HCT116 (cell line): ENCODE measurements around the gene NDUFC2.

ENCODE experiments used
- CBX3 ChIP-seq: IDR thresholded peaks from 2 replicates; pipeline ENCODE4 v1.6.1; 2012; ENCODE audit warnings: low read depth
- CEBPB ChIP-seq: IDR thresholded peaks from 2 replicates; pipeline ENCODE4 v1.6.1; 2012; ENCODE audit warnings: low read depth
- CTCF ChIP-seq, 3 experiments: fragments of 200-600 bp in 1 of 3; sonication (generic) in 1 of 3; IDR thresholded peaks in 2 of 3; conservative IDR thresholded peaks in 1 of 3; 2 replicates each; pipeline ENCODE4 v1.5.1; 2012 to 2017; ENCODE audit warnings: low read depth in 2 of 3, low read length in 2 of 3, antibody characterized with exemption in 1 of 3, borderline replicate concordance in 1 of 3, control low read depth in 1 of 3, mild to moderate bottlenecking in 1 of 3, mixed read lengths in 1 of 3, mixed run types in 1 of 3, moderate library complexity in 1 of 3; ENCODE audit not compliant: insufficient read depth in 1 of 3
- ELF1 ChIP-seq: IDR thresholded peaks from 2 replicates; pipeline ENCODE4 v1.6.1; 2012; ENCODE audit warnings: low read depth, borderline replicate concordance
- EZH2 ChIP-seq: fragments of 200-600 bp; sonication (generic); IDR thresholded peaks from 2 replicates; pipeline ENCODE4 v1.6.1; 2017; ENCODE audit warnings: antibody characterized with exemption, mixed run types
- FOSL1 ChIP-seq: IDR thresholded peaks from 2 replicates; pipeline ENCODE4 v1.6.1; 2012; ENCODE audit warnings: low read depth
- MAX ChIP-seq: IDR thresholded peaks from 2 replicates; pipeline ENCODE4 v1.6.1; 2012
- POLR2A ChIP-seq: IDR thresholded peaks from 2 replicates; pipeline ENCODE4 v1.7.0; 2011; ENCODE audit warnings: borderline replicate concordance; ENCODE audit not compliant: insufficient read depth, insufficient read length; ENCODE audit errors: extremely low read depth
- POLR2AphosphoS5 ChIP-seq: IDR thresholded peaks from 2 replicates; pipeline ENCODE4 v1.6.1; 2011; ENCODE audit warnings: mild to moderate bottlenecking, low read depth, low read length, moderate library complexity
- SIN3A ChIP-seq: IDR thresholded peaks from 2 replicates; pipeline ENCODE4 v1.6.1; 2012; ENCODE audit warnings: low read depth
- SP1 ChIP-seq: IDR thresholded peaks from 2 replicates; pipeline ENCODE4 v1.6.1; 2012; ENCODE audit warnings: low read depth
- YY1 ChIP-seq: IDR thresholded peaks from 2 replicates; pipeline ENCODE4 v1.6.1; 2011; ENCODE audit warnings: low read length, low read depth, moderate library complexity, mild to moderate bottlenecking; ENCODE audit not compliant: insufficient replicate concordance; ENCODE audit errors: extremely low read depth
- TF ChIP-seq, protein P1 (sequence below): IDR thresholded peaks from 2 replicates; pipeline ENCODE4 v1.6.1; 2011; ENCODE audit warnings: mild to moderate bottlenecking, low read length, moderate library complexity; ENCODE audit not compliant: insufficient replicate concordance; ENCODE audit errors: extremely low read depth
- TF ChIP-seq, protein P2 (sequence below): IDR thresholded peaks from 2 replicates; pipeline ENCODE4 v1.6.1; 2012

- TF ChIP-seq SIN3A = no peak
- no peak for TF ChIP-seq CTCF (IDR thresholded peaks at IDR 0.05 in 2 of 3, conservative IDR thresholded peaks at IDR 0.05 in 1 of 3; ENCODE audit: borderline replicate concordance in 1 of 3, insufficient read depth in 1 of 3, low read depth in 2 of 3, low read length in 2 of 3)
- TF ChIP-seq CEBPB = no peak
- TF ChIP-seq FOSL1 = no peak
- TF ChIP-seq EZH2 = no peak
- TF ChIP-seq POLR2A = no peak
- TF ChIP-seq SP1 = no peak
- no peak for TF ChIP-seq YY1
- TF ChIP-seq, protein P1, sequence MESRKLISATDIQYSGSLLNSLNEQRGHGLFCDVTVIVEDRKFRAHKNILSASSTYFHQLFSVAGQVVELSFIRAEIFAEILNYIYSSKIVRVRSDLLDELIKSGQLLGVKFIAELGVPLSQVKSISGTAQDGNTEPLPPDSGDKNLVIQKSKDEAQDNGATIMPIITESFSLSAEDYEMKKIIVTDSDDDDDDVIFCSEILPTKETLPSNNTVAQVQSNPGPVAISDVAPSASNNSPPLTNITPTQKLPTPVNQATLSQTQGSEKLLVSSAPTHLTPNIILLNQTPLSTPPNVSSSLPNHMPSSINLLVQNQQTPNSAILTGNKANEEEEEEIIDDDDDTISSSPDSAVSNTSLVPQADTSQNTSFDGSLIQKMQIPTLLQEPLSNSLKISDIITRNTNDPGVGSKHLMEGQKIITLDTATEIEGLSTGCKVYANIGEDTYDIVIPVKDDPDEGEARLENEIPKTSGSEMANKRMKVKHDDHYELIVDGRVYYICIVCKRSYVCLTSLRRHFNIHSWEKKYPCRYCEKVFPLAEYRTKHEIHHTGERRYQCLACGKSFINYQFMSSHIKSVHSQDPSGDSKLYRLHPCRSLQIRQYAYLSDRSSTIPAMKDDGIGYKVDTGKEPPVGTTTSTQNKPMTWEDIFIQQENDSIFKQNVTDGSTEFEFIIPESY = no peak
- no peak for TF ChIP-seq CBX3
- TF ChIP-seq POLR2AphosphoS5 = no peak
- TF ChIP-seq, protein P2, sequence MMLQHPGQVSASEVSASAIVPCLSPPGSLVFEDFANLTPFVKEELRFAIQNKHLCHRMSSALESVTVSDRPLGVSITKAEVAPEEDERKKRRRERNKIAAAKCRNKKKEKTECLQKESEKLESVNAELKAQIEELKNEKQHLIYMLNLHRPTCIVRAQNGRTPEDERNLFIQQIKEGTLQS = no peak
- no peak for TF ChIP-seq MAX
- TF ChIP-seq ELF1 = no peak
These were observed 12.0 kb downstream of the NDUFC2 start for GRCh38 chr11:78067704-78068103.
